Measurements from ENCODE around the gene IFNA6.
A peak's percentile ranks its signal among the peaks of the same experiment; 100 is the strongest.
"Not testable (repeated sequence)": the region's sequence is repeated elsewhere in the genome, so short reads cannot be mapped to it uniquely, and the experiment has no call there.

Gene IFNA6

GRCh38 chr9:21350787-21351186 lies at the start of gene IFNA6:
Gene IFNA6, minus strand, starts transcription at chr9:21350887. Its CDS starts 0 bp downstream, at chr9:21350887.
- no peak for DNase-seq

GRCh38 chr9:21399956-21400355 lies 49.3 kb upstream of the IFNA6 start:
- no peak for DNase-seq

GRCh38 chr9:21398955-21399489 lies 48.3 kb upstream of the IFNA6 start:
- DNase-seq, result no peak

GRCh38 chr9:21395778-21396717 lies 45.4 kb upstream of the IFNA6 start:
- peak; percentile 78 for DNase-seq

GRCh38 chr9:21392270-21392669 lies 41.6 kb upstream of the IFNA6 start:
- DNase-seq, result no peak

- DNase-seq, result no peak
Measured at GRCh38 chr9:21385131-21385670, 34.5 kb upstream of the IFNA6 start, which contains the start of gene IFNA2. Gene IFNA2, minus strand, starts transcription at chr9:21385398. Its CDS starts 69 bp downstream, at chr9:21385329.

DNA sequence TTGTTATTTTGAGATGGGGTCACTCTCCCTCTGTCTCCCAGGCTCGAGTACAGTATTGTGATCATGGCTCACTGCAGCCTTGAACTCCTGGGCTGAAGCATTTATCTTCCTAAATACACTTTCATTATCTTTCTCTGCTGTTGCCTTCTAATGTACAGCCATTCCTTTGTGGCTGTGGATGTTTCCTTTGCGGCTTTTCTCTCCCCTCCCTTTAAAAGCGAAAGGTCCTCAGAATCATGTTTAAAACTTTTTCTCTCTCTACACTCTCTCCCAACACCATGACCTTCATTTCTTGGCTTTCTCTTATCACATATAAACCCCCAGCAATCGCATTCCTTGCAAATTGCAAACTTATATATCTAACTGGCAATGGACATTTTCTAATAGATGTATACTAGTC lies 32.9 kb upstream of the IFNA6 start:
- DNase-seq, result no peak

- DNase-seq, result no peak
Measured at GRCh38 chr9:21381448-21382339, 31.0 kb upstream of the IFNA6 start.

DNA sequence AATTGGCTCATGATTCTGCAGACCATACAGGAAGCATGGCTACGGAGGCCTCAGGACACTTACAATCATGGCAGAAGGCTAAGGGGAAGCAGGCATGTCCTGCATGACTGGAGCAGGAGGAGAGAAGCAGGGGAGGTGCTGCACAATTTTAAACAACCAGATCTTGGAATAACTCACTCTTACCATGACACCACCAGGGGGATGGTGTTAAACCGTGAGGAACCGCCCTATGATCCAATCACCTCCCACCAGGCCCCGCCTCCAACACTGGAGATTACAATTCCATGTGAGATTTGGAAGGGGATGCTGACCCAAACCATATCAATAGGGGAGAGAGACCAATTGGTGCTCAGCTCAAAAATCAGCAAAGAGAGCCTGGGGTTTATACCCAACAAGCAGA lies 20.8 kb upstream of the IFNA6 start:
- not testable (repeated sequence) for DNase-seq

DNA sequence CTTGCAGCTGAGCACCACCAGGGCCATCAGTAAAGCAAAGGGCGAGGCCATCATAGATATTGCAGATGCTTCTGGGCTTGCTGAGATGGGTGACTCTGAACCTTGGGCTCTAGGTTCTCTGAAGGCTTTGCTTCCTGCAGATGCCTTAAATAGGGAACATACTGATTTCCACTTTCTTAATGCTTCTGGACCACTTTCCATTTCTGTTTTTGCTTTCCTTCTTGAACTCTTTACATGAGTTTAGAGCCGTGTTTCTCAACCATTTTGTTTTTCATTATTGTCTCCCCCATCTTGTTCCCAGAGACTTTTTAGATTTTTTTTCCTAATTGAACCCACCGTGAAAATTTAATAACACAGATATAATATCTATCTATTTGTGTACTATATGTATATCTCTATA lies 17.3 kb upstream of the IFNA6 start, which contains the start of gene IFNA13:
Gene IFNA13 (minus strand): TSS at position 101 of the 400 bp plus-strand sequence. CDS start 47 bp downstream, at position 54.
- DNase-seq, result no peak

DNA sequence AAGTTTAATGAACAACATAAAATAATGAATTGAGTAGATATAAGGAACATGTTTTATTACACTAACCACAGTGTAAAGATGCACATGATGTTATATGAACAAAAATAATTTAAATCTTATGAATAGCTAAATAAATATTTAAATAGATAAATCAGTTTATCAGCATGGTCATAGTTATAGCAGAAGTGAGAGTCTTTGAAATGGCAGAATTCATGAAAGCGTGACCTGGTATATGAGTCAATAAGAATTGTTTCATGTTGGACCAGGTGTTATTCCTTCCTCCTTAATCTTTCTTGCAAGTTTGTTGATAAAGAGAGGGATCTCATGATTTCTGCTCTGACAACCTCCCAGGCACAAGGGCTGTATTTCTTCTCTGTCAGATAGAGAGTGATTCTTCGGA lies 16.5 kb upstream of the IFNA6 start:
- DNase-seq, result not testable (repeated sequence)

DNA sequence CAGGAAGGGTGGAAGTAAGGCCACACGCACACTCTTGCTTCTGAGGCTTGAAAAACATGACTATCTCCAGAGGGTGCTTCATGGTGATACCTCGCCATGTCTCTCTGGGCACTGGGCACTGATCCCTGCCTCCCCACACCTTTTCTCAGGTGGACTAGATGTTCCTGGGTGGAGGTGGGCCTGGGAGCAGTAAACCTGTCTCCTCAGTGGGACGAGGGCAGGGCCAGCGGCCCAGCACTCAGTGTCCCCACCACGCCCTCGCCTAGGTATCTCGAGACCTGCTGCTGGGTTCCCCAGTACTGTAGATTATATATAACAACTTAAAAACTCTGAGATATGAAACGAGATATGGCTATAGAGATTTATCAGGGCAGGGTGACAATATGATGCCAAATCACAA lies 11.6 kb upstream of the IFNA6 start:
- DNase-seq, result no peak

GRCh38 chr9:21357479-21358460 lies 7.1 kb upstream of the IFNA6 start:
- DNase-seq, result no peak

DNA sequence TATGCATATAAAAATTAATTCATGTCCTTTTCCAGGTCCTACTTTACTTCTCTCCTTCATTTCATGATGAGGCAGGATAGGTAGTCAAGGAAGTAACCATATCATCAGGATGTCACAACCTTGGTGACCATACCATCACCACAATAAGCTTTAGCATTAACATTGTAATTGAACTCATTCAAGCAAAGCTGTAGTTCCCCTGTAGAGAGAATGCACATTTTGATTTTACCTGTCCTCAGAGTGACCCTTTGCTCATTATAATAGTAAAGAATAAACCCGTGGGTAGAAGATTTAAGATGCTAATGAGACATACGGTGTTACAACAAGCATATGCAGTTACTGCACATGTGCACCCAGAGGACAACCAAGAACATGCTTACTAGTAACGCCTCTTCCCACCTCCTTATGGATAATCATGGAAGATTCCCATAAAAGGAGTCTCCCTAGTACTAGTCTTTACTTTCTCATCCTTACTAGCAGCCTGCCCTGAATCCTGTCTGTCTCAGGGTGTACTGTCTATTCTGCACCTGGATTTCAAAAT lies 2.2 kb downstream of the IFNA6 start:
- no peak for DNase-seq

DNA sequence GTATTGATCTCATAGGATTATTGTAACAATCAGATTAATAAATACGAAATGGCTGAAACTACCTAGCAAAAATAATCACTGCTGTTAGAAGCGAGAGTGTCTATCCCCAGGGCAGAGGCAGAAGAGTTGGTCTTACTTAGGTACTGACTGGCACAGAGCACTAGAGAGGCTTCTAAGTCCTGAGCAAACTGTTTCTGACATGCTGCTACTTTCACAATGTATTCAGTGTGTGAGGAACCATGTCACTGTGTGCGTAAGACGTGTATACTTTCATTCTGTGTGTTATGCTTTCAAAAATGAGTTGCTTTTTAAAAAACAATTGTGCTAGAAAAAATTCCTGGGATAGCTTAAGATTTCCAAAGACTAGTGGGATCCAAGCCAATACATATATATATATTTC lies 10.0 kb downstream of the IFNA6 start:
- no peak for DNase-seq

DNA sequence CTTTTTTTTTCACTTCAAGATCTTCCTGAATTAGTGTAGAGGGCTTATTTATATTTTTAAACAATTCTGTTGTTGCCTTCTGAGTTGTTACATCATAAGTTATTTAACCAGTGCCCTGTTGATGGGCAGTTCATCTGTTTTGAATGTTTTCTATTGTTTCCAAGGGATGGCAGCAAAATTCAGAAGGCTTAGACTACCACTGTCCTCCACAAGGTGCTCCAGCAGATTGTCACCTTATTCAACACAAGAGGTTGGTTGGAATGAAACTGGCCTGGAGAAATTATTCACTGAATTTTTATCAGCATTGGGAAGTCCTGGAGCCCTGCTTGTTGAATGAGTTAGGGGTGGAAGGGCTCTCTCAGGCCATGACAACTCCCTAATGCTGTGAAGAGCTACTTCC lies 14.2 kb downstream of the IFNA6 start:
- DNase-seq, result no peak

DNA sequence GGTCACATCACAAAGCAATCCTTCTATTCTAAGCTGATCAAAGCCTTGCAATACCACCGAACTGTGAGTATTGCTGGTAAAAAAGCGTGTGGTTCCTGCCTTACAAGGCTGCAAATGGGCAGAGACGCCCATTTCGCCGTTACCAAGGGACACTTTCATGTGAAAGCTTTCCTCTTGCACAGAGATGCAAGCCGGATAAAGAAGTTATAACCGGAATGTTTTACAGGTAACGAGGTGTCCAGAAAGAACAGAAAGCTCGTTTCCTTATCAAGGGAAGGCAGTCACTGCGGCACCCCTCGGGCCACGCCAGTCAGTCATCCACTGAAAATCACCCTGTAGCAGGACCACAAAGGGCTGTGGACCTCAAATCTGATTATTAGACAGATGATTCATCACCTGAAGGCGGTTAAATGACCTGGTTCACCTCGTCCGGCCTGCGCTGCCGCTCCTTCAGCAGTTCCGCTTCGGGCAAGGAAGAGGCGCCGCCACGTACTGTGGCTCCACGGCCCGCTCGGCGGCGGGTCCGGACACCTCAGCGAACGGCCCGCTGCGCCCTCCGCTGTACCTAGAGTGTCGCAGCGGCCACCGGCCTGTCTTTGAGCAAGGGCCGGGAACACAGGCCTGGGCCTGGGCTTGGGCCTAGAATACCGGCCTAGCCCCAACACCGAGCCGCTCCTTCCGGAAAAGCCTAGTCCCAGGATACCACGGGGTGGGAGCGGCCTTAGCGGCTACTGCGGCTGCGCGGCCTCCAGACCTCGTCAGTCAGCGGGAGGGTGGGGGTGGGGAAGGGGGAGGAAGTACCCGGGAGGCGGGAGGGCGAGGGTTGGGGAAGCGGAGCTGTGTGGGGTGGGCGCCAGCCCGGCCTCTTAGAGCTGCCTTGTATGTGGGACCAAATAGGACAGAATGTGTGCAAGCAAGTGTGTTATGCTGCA lies 15.7 kb downstream of the IFNA6 start, which contains the start of gene KLHL9:
Gene KLHL9 (minus strand): TSS at position 704 of the 932 bp plus-strand sequence. CDS start 545 bp downstream, at position 159.
- peak; percentile 92 for DNase-seq

DNA sequence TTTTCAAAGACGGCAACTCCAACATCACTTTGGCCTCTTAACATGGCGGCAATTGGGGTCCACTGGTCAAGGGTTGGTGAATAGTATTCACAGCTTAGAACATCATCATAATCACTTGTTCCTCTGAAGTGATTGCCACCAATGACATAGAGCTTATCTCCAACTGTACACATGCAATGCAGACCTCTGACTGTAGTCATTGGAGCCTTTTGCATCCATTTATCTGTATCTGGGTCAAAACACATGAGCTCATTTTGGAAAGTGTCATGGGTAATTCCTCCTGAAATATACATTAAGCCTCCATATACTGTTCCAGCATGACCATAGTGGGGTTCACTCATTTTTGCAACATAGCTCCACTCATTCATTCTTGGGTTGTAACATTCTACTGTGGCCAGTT lies 17.5 kb downstream of the IFNA6 start:
- no peak for DNase-seq

- no peak for DNase-seq
Measured at GRCh38 chr9:21331676-21332402, 18.8 kb downstream of the IFNA6 start.
